Stimulated activated CD4-positive, alpha-beta T cell treated with anti-CD3 and anti-CD28 coated beads, Interleukin-15, amount 100 ng/mL, for 24 hours (primary cell): ENCODE data around the gene MAJIN.
A peak's percentile ranks its signal among the peaks of the same experiment; 100 is the strongest.
"Not testable (repeated sequence)": the region's sequence is repeated elsewhere in the genome, so short reads cannot be mapped to it uniquely, and the experiment has no call there.

Source experiments
- DNase-seq: peaks from one replicate; pipeline ENCODE4 v3.0.0-alpha.2; 2020

MAJIN gene

GRCh38 chr11:64971421-64972233 lies at the start of gene MAJIN:
Gene MAJIN (minus strand): TSS chr11:64972108. CDS start chr11:64959405, 12,703 bp downstream.
- peak; percentile 95 for DNase-seq

GRCh38 chr11:65021509-65021908 lies 49.6 kb upstream of the MAJIN start:
- DNase-seq: no peak

- DNase-seq: no peak
These were observed 49.1 kb upstream of the MAJIN start for GRCh38 chr11:65021003-65021402.

- DNase-seq: no peak
These were observed 47.9 kb upstream of the MAJIN start for GRCh38 chr11:65019824-65020223.

GRCh38 chr11:65017937-65018336 lies 46.0 kb upstream of the MAJIN start:
- no peak for DNase-seq

- no peak for DNase-seq
These were observed 44.8 kb upstream of the MAJIN start for GRCh38 chr11:65016705-65017104.

GRCh38 chr11:65014726-65015227 lies 42.9 kb upstream of the MAJIN start:
- DNase-seq: no peak

GRCh38 chr11:65013888-65014725 lies 42.2 kb upstream of the MAJIN start, which contains the start of gene ARL2:
Gene ARL2 (plus strand): TSS chr11:65014160. CDS start chr11:65014208, 48 bp downstream.
- peak; percentile 91 for DNase-seq

GRCh38 chr11:65013130-65013887 lies 41.4 kb upstream of the MAJIN start:
- peak; percentile 95 for DNase-seq

- DNase-seq: no peak
These were observed 37.0 kb upstream of the MAJIN start for GRCh38 chr11:65008873-65009272.

- DNase-seq: no peak
These were observed 36.1 kb upstream of the MAJIN start for GRCh38 chr11:65008016-65008415.

GRCh38 chr11:65003968-65004367 lies 32.1 kb upstream of the MAJIN start:
- DNase-seq: not testable (repeated sequence)

- DNase-seq: no peak
These were observed 31.4 kb upstream of the MAJIN start for GRCh38 chr11:65003282-65003681.

GRCh38 chr11:65002706-65003105 lies 30.8 kb upstream of the MAJIN start:
- DNase-seq: no peak

GRCh38 chr11:64999478-64999877 lies 27.6 kb upstream of the MAJIN start:
- DNase-seq: no peak

GRCh38 chr11:64998690-64999431 lies 27.0 kb upstream of the MAJIN start:
- no peak for DNase-seq

- DNase-seq: no peak
These were observed 26.2 kb upstream of the MAJIN start for GRCh38 chr11:64998141-64998540.

GRCh38 chr11:64996710-64997380 lies 24.9 kb upstream of the MAJIN start, which contains the start of gene BATF2:
Gene BATF2 (minus strand): TSS chr11:64996971. CDS start chr11:64996914, 57 bp downstream.
- no peak for DNase-seq

GRCh38 chr11:64996327-64996709 lies 24.4 kb upstream of the MAJIN start:
- no peak for DNase-seq

GRCh38 chr11:64994318-64994717 lies 22.4 kb upstream of the MAJIN start:
- no peak for DNase-seq

- no peak for DNase-seq
These were observed 18.5 kb upstream of the MAJIN start for GRCh38 chr11:64990222-64990923.
